ENCODE data around the gene MPP1.

MPP1 gene

GRCh38 chrX:154730253-154730891 is 74.9 kb downstream of the MPP1 start:
- no peak for DNase-seq

DNA sequence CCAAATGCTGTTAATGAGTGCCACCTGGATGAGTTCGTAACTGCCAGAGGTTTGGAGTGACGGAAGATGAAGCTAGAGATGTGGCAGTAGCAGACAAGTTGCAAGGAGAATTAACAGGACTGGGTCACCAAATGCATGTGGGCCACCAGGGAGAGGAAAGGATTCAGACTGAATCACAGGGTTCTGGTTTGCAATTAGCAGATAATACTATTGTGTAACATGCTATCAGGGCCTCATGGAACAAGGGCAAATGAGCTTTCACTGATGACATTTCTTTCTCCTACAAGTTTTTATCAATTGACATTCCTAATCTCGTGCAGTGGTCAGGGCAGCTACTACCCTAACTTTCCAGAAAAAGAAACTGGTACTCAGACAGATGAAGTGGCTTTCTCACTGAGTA is 75.8 kb downstream of the MPP1 start:
- no peak for DNase-seq
